ENCODE data around the gene TMEM132D.

GRCh38 chr12:129202109-129202814 is 701.6 kb downstream of the TMEM132D start:
- TF ChIP-seq EZH2phosphoT487 (IDR thresholded peaks at IDR 0.05; ENCODE audit: insufficient read depth, low read depth) (no peak), EZH2 (IDR thresholded peaks at IDR 0.05; ENCODE audit: insufficient read depth, poor library complexity, severe bottlenecking) (no peak)

All from GM23248 (cell line).